GM19099 (cell line): ENCODE data around the gene RAB3C.

Experiments used
- POLR2A ChIP-seq: IDR thresholded peaks from 3 replicates; pipeline ENCODE4 v1.6.1; 2011; ENCODE audit warnings: low read depth; ENCODE audit not compliant: insufficient read length; ENCODE audit errors: extremely low read depth

RAB3C gene

GRCh38 chr5:58671155-58671554, 88.3 kb downstream of the RAB3C start:
- TF ChIP-seq POLR2A, result no peak

GRCh38 chr5:58672521-58672920, 89.6 kb downstream of the RAB3C start:
- TF ChIP-seq POLR2A, result no peak

DNA sequence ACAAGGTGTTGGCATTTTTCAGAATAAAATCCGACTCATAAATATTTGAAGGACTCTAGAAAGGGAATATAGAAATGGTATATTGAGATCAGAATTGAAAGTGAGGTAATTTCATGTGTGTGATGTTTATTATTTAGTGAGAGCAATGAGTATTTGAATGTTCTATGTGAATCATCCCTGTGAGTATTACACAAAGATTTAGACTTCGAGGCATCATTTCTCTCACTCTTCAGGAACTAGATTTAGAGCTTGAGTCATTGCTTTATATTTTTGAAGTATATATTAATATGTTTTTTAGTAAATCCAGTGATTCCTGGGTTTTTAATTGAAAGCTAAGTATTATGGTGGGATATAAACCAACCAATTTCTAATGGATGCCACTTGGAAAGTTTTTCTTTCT, 91.2 kb downstream of the RAB3C start:
- TF ChIP-seq POLR2A, result no peak

GRCh38 chr5:58674711-58675110, 91.8 kb downstream of the RAB3C start:
- no peak for TF ChIP-seq POLR2A

- TF ChIP-seq POLR2A, result no peak
Measured at GRCh38 chr5:58675341-58675740, 92.5 kb downstream of the RAB3C start.

- TF ChIP-seq POLR2A, result no peak
Measured at GRCh38 chr5:58677650-58678049, 94.8 kb downstream of the RAB3C start.

- TF ChIP-seq POLR2A, result no peak
Measured at GRCh38 chr5:58680503-58680902, 97.6 kb downstream of the RAB3C start.

DNA sequence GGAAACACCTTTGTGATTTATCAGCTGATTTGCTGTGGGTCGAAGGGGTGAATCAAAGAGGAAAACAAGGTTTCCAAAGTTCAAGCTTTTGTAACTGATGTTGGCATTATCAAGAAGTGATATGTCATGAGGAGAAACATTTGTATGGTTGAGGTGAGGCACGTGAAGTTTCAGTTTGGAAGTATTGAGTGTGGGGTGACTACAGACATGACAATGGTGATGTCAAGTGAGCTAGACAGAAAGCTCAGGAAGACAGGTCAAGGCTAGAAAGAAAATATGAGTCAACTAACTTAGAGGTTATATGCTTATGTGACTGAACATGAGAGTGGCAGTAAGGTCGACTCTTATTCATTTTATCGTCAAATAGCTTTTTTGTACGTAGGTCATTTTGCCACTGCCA, 99.1 kb downstream of the RAB3C start:
- no peak for TF ChIP-seq POLR2A

DNA sequence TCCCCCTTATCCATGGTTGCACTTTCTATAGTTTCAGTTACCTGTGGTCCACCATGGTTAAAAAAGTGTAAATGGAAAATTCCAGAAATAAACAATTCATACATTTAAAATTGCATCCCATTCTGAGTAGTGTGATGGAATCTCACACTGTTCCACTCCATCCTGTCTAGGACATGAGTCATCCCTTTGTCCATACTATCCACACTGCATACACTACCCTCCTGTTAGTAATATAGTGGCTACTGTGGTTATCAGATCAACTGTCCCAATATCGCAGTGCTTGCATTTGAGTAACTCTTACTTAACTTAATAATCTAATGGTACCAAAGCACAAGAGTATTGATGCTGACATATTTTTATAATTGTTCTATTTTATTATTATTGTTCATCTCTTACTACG, 100.7 kb downstream of the RAB3C start:
- no peak for TF ChIP-seq POLR2A

- no peak for TF ChIP-seq POLR2A
Measured at GRCh38 chr5:58687079-58687478, 104.2 kb downstream of the RAB3C start.

DNA sequence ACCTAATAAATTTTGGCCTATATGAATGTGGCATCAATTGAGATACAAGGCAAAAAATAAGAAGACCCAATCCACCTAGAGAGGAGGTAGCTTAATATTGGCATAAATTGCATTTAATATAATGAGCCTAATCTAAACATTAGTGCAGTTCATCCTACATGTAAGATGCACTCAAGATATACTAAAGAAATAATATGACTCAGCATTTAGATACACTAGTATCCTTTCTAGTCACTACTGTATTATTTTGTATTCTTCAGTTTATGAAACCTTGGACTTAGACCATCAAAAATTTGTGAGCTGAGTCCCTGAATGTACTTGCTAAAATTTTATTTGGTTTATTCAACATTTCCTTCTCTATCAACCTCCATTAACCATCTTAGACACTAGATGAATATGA, 104.7 kb downstream of the RAB3C start:
- no peak for TF ChIP-seq POLR2A

- no peak for TF ChIP-seq POLR2A
Measured at GRCh38 chr5:58699762-58700118, 116.9 kb downstream of the RAB3C start.

GRCh38 chr5:58703925-58704555, 121.2 kb downstream of the RAB3C start:
- no peak for TF ChIP-seq POLR2A

- no peak for TF ChIP-seq POLR2A
Measured at GRCh38 chr5:58706736-58707135, 123.9 kb downstream of the RAB3C start.

- TF ChIP-seq POLR2A, result no peak
Measured at GRCh38 chr5:58708456-58708855, 125.6 kb downstream of the RAB3C start.

DNA sequence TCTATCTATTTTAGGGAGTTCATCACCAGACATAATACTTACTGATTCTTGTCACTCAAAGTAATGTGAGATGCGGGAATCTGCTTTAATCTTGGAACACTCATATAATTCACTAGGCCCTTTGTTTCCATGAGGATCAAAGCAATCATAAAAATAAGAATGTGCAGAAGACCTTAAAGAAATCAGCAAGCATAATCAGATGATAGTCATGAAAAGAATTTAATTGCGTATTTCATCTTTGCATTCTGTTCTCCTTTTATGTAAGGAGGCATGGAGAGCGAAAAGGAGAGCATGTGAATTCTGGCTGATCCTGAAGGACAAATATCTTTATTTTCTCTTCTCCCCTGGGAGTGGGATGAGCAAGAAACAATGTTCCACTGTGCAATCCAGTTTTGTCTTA, 128.0 kb downstream of the RAB3C start:
- no peak for TF ChIP-seq POLR2A

DNA sequence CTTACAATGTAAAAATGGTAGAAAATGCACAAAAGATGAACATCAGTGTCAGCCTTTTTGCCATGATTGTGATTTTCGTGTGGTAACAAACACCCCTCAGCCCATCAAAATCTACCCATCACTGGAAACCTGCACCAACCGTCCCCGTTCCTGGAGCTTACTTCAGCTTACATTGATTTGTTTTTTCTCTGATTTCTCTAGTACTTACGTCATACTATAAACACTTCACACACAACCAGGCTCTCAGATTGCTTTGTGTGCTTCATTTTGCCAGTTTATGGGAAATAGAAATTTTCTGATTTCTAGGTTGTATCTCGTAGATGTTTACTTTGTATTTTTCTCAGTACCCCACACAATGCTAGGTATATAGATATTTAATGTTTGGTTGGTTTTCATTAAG, 129.1 kb downstream of the RAB3C start:
- no peak for TF ChIP-seq POLR2A
